ENCODE measurements around the gene PELI2. TPM values are rescaled to one million over a fixed set of nuclear protein-coding genes. Genes with fewer than 3 reads are reported as not detected.

The PELI2 gene
- total and polyA plus RNA-seq, 2 experiments from 2014 or later = 8.0 to 24.5 TPM

GRCh38 chr14:56131865-56132833 lies 13.9 kb downstream of the PELI2 start:
- Mint-ChIP-seq H3K4me3 (no peak overlapping the region), H3K4me1 (peaks cover 73% of the 10 kb centered on the region), H3K36me3 (ENCODE audit: low read depth) (no peaks in the 10 kb centered on the region), H3K27me3 (ENCODE audit: insufficient read depth, low read depth, poor library complexity) (peaks cover 5% of the 10 kb centered on the region), H3K9me3 (no peaks in the 10 kb centered on the region), H3K27ac (peak overlapping the region; percentile 47; the same call in 1 of the 2 replicates)
- DNase-seq (ENCODE audit: low spot score) (peak; percentile 24), ATAC-seq (peak; percentile 15)
- H3K36me3 ChIP-seq (ENCODE audit: insufficient read depth) = no peaks in the 10 kb centered on the region
- no peaks in the 10 kb centered on the region for H3K9me2 ChIP-seq (ENCODE audit: insufficient read depth)
- H3K4me3 ChIP-seq = no peak overlapping the region
- H4K20me1 ChIP-seq (replicated peaks; ENCODE audit: insufficient read depth) = 0 out of 2 replicates have a peak, but pooled peaks cover 1% of the 10 kb centered on the region
- no peaks in the 10 kb centered on the region for H3K27me3 ChIP-seq (ENCODE audit: insufficient read depth)
- H3K79me2 ChIP-seq (replicated peaks; ENCODE audit: insufficient read depth) = peaks cover 93% of the 10 kb centered on the region
- no peaks in the 10 kb centered on the region for H3F3A ChIP-seq (replicated peaks; ENCODE audit: low read depth)
- H3K4me1 ChIP-seq (ENCODE audit: insufficient read depth) = peaks cover 75% of the 10 kb centered on the region
- no peak overlapping the region for H2AFZ ChIP-seq
- no peak overlapping the region for H3K4me2 ChIP-seq
- TF ChIP-seq ZNF331 (CRISPR knock-in tag; IDR thresholded peaks at IDR 0.05; ENCODE audit: low read depth) (no peak), CREB1 (CRISPR knock-in tag; IDR thresholded peaks at IDR 0.05; ENCODE audit: low read depth) (no peak), ZNF114 (CRISPR knock-in tag; IDR thresholded peaks at IDR 0.05) (no peak), ETS1 (IDR thresholded peaks at IDR 0.05) (no peak)
- no peak overlapping the region for H3K27ac ChIP-seq (ENCODE audit: low read depth)

- H3K27ac ChIP-seq (ENCODE audit: low read depth) = no peak overlapping the region
- no peaks in the 10 kb centered on the region for H3K9me2 ChIP-seq (ENCODE audit: insufficient read depth)
- H3K36me3 Mint-ChIP-seq (ENCODE audit: low read depth) = no peaks in the 10 kb centered on the region
- no peak overlapping the region for H3K4me2 ChIP-seq
- H4K20me1 ChIP-seq (replicated peaks; ENCODE audit: insufficient read depth) = peaks cover 4% of the 10 kb centered on the region; the same call in 1 of the 2 replicates
- peaks cover 80% of the 10 kb centered on the region for H3K4me1 ChIP-seq (ENCODE audit: insufficient read depth)
- DNase-seq (ENCODE audit: low spot score) (peak; percentile 48), ATAC-seq (peak; percentile 8; the same call in 2 of the 3 replicates)
- no peaks in the 10 kb centered on the region for H3K36me3 ChIP-seq (ENCODE audit: insufficient read depth)
- no peaks in the 10 kb centered on the region for H3K9me3 Mint-ChIP-seq
- no peaks in the 10 kb centered on the region for H3K27me3 ChIP-seq (ENCODE audit: insufficient read depth)
- peaks cover 75% of the 10 kb centered on the region for H3K4me1 Mint-ChIP-seq
- H3K4me3 ChIP-seq = no peak overlapping the region
- H3K79me2 ChIP-seq (replicated peaks; ENCODE audit: insufficient read depth) = peaks cover 91% of the 10 kb centered on the region
- H3K27ac Mint-ChIP-seq = peak overlapping the region; percentile 24; the same call in 1 of the 2 replicates
- no peak overlapping the region for H2AFZ ChIP-seq
- H3K4me3 Mint-ChIP-seq = no peak overlapping the region
- H3K27me3 Mint-ChIP-seq (ENCODE audit: insufficient read depth, low read depth, poor library complexity) = peaks cover 5% of the 10 kb centered on the region
- no peaks in the 10 kb centered on the region for H3F3A ChIP-seq (replicated peaks; ENCODE audit: low read depth)
- TF ChIP-seq STAT1 (IDR thresholded peaks at IDR 0.05; ENCODE audit: unreplicated experiment) (no peak), ZNF331 (CRISPR knock-in tag; IDR thresholded peaks at IDR 0.05; ENCODE audit: low read depth) (no peak), REST (IDR thresholded peaks at IDR 0.05; ENCODE audit: unreplicated experiment) (no peak), EZH2 (IDR thresholded peaks at IDR 0.05; ENCODE audit: low read depth, unreplicated experiment) (no peak), CREB1 (CRISPR knock-in tag; IDR thresholded peaks at IDR 0.05; ENCODE audit: low read depth) (no peak), ZNF462 (CRISPR knock-in tag; IDR thresholded peaks at IDR 0.05) (no peak)
Observed at GRCh38 chr14:56133547-56133946, 15.3 kb downstream of the PELI2 start.

Measured in GM23338 (cell line).